ENCODE data around the gene ASGR1. TPM values are rescaled to one million over a fixed set of nuclear protein-coding genes. Genes with fewer than 3 reads are reported as not detected.

Gene ASGR1
- total and polyA plus RNA-seq, 2 of the 4 experiments (the other 2 are of a cell fraction) = 1.3 to 3.8 TPM

DNA sequence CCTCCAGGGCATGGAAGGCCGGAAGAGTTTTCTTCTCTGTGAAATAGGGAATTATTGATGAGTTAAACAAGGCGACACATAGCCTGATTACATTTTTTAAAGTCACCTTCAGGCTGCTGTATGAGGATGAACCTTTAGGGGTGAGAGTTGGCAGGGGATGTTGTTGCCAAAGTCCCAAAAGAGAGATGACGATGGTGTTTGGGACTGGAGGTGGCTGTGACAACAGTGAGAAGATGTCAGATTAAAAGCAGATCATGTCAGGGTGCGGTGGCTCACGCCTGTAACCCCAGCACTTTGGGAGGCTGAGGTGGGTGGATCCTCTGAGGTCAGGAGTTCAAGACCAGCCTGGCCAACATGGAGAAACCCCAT, 47.8 kb downstream of the ASGR1 start:
- no peak overlapping the region for H2AFZ ChIP-seq (replicated peaks; ENCODE audit: low read length, poor library complexity)

More for the DNA sequence above, 47.8 kb downstream of the ASGR1 start:
- Histone ChIP-seq H3K4me1 (ENCODE audit: control insufficient read depth, insufficient read depth, low read length) (no peaks in the 10 kb centered on the region), H4K5ac (ENCODE audit: low read depth, low read length) (no peak overlapping the region), H2BK120ac (ENCODE audit: low read depth, low read length) (no peak overlapping the region), H3K4me3 (ENCODE audit: insufficient read depth, low read depth, low read length) (no peak overlapping the region), H3K9ac (ENCODE audit: low read depth, low read length) (no peak overlapping the region), H3K14ac (replicated peaks; ENCODE audit: low read depth, low read length) (no peak overlapping the region), H4K8ac (ENCODE audit: low read depth in 2 of 2, low read length in 2 of 2) (no peak overlapping the region), H3K27me3 (ENCODE audit: control insufficient read depth, insufficient read depth, low read length) (peaks cover 34% of the 10 kb centered on the region), H2BK5ac (ENCODE audit: low read depth, low read length, poor library complexity, severe bottlenecking) (no peak overlapping the region), H3K79me1 (ENCODE audit: low read depth in 1 of 2, low read length in 2 of 2) (no peaks in the 10 kb centered on the region), H3K4me2 (ENCODE audit: low read depth, low read length) (no peak overlapping the region), H3K9me3 (ENCODE audit: control insufficient read depth, insufficient read depth, low read length) (no peaks in the 10 kb centered on the region), H3K9me1 (ENCODE audit: insufficient read depth, low read length) (no peaks in the 10 kb centered on the region), H3K27ac (ENCODE audit: insufficient read depth, low read length) (no peak overlapping the region), H4K91ac (ENCODE audit: insufficient read depth, low read depth, low read length) (no peak overlapping the region), H2BK15ac (ENCODE audit: low read depth, low read length) (no peak overlapping the region), H4K20me1 (ENCODE audit: insufficient read depth, low read length) (no peaks in the 10 kb centered on the region), H2AK9ac (replicated peaks; ENCODE audit: low read depth, low read length, poor library complexity) (no peak overlapping the region), H3K56ac (ENCODE audit: extremely low read depth, insufficient read depth, low read length) (no peak overlapping the region), H3K23ac (ENCODE audit: low read depth, low read length) (no peak overlapping the region), H2AK5ac (ENCODE audit: low read depth, low read length) (no peak overlapping the region), H3K18ac (ENCODE audit: low read depth, low read length) (no peak overlapping the region), H3K36me3 (ENCODE audit: control insufficient read depth, insufficient read depth, low read length) (no peaks in the 10 kb centered on the region), H3K4ac (ENCODE audit: low read depth, low read length) (no peak overlapping the region), H2BK20ac (ENCODE audit: low read depth, low read length) (no peak overlapping the region)
- no TSS peak for BruUV-seq (replicated peaks)
- WGBS, 2 experiments (ENCODE audit: extremely low coverage in 2 of 2, insufficient read length in 1 of 2) = 43% methylated on average over 1 of the region's 5 CpGs; no CpG with 5 or more reads in 1 of the 2 experiments
- intact Hi-C loops (cut with micrococcal nuclease) (no loop called here), dilution Hi-C loops (cut with HindIII; ENCODE audit: low sequenced_read_pairs, unreplicated experiment) (no loop called here), in situ Hi-C loops (cut with MboI; ENCODE audit: low sequenced_read_pairs) (loop anchor here (25.0 kb wide), 1 partner anchor 219 kb away; no protein-coding TSS in a partner anchor)
- ATAC-seq (ENCODE audit: low read depth) (no peak), DNase-seq (no peak)
- no peak for TF ChIP-seq MXI1 (IDR thresholded peaks at IDR 0.05; ENCODE audit: borderline replicate concordance, low read depth, low read length)
- no peak for TF ChIP-seq SMC3 (IDR thresholded peaks at IDR 0.05; ENCODE audit: low read depth, low read length)
- no peak for TF ChIP-seq NFE2L2 (IDR thresholded peaks at IDR 0.05; ENCODE audit: low read depth, low read length)
- TF ChIP-seq MAFK (IDR thresholded peaks at IDR 0.05; ENCODE audit: low read depth, low read length) = no peak
- TF ChIP-seq MAZ (IDR thresholded peaks at IDR 0.05; ENCODE audit: borderline replicate concordance, low read depth, low read length) = no peak
- no peak for TF ChIP-seq POLR2A (IDR thresholded peaks at IDR 0.05; ENCODE audit: low read depth, low read length)
- TF ChIP-seq CEBPB (IDR thresholded peaks at IDR 0.05; ENCODE audit: low read depth, low read length) = no peak
- TF ChIP-seq FOS (IDR thresholded peaks at IDR 0.05; ENCODE audit: low read depth, low read length) = no peak
- TF ChIP-seq RFX5 (IDR thresholded peaks at IDR 0.05; ENCODE audit: low read depth, low read length) = no peak
- no peak for TF ChIP-seq BHLHE40 (IDR thresholded peaks at IDR 0.05; ENCODE audit: low read depth, low read length)
- TF ChIP-seq, protein P1, sequence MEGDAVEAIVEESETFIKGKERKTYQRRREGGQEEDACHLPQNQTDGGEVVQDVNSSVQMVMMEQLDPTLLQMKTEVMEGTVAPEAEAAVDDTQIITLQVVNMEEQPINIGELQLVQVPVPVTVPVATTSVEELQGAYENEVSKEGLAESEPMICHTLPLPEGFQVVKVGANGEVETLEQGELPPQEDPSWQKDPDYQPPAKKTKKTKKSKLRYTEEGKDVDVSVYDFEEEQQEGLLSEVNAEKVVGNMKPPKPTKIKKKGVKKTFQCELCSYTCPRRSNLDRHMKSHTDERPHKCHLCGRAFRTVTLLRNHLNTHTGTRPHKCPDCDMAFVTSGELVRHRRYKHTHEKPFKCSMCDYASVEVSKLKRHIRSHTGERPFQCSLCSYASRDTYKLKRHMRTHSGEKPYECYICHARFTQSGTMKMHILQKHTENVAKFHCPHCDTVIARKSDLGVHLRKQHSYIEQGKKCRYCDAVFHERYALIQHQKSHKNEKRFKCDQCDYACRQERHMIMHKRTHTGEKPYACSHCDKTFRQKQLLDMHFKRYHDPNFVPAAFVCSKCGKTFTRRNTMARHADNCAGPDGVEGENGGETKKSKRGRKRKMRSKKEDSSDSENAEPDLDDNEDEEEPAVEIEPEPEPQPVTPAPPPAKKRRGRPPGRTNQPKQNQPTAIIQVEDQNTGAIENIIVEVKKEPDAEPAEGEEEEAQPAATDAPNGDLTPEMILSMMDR (conservative IDR thresholded peaks at IDR 0.05; ENCODE audit: low read depth, low read length) = no peak
- no peak for TF ChIP-seq RAD21 (IDR thresholded peaks at IDR 0.05; ENCODE audit: low read length)
- POLR2A ChIA-PET (ENCODE audit: unreplicated experiment) = no interaction called here
- CTCF ChIA-PET = interaction anchor here (1.4 kb wide), 1 partner anchor 79 kb away, joined by 4 read pairs; no protein-coding TSS in a partner anchor
